ENCODE results near the gene LYG1. TPM values are rescaled to one million over a fixed set of nuclear protein-coding genes. Genes with fewer than 3 reads are reported as not detected.
"Not testable (repeated sequence)": the region's sequence is repeated elsewhere in the genome, so short reads cannot be mapped to it uniquely, and the experiment has no call there.

The LYG1 gene
- 1 to 10 TPM; 2.8 to 3.8 (median 3.5) TPM for total RNA-seq

- H3K9me3 ChIP-seq, H3K27me3 ChIP-seq, DNase-seq, H3K4me3 ChIP-seq, H3K27ac ChIP-seq, H3K4me1 ChIP-seq, H3K36me3 ChIP-seq: not testable (repeated sequence)
These were observed at the start of gene LYG1 for GRCh38 chr2:99301097-99301496. Gene LYG1 (minus strand): TSS chr2:99301197. CDS start chr2:99295670, 5,527 bp downstream.

GRCh38 chr2:99350194-99350593 lies 49.2 kb upstream of the LYG1 start:
- TF ChIP-seq CTCF (IDR thresholded peaks at IDR 0.05) (no peak), POLR2A (IDR thresholded peaks at IDR 0.05) (no peak)

GRCh38 chr2:99348173-99348572 lies 47.2 kb upstream of the LYG1 start:
- no peak for DNase-seq
- Histone ChIP-seq H3K4me1 (peaks cover 0 to 4% (median 0%) of the 10 kb centered on the region in 4 donors), H3K9me3 (no peaks in the 10 kb centered on the region), H3K4me3 (no peak overlapping the region), H3K27me3 (no peaks in the 10 kb centered on the region), H3K27ac (no peak overlapping the region), H3K36me3 (no peaks in the 10 kb centered on the region)
- no peak for TF ChIP-seq POLR2A (IDR thresholded peaks at IDR 0.05)
- TF ChIP-seq CTCF (IDR thresholded peaks at IDR 0.05), result no peak

More at GRCh38 chr2:99350194-99350593, 49.2 kb upstream of the LYG1 start:
- no peak for DNase-seq
- no peaks in the 10 kb centered on the region for H3K27me3 ChIP-seq
- H3K36me3 ChIP-seq, result no peaks in the 10 kb centered on the region
- no peak overlapping the region for H3K27ac ChIP-seq
- no peak overlapping the region for H3K4me3 ChIP-seq
- H3K4me1 ChIP-seq, result peaks cover 0 to 4% (median 0%) of the 10 kb centered on the region in 4 donors
- no peaks in the 10 kb centered on the region for H3K9me3 ChIP-seq

GRCh38 chr2:99346218-99346617 lies 45.2 kb upstream of the LYG1 start:
- no peak for DNase-seq
- H3K4me3 ChIP-seq, result no peak overlapping the region
- TF ChIP-seq POLR2A (IDR thresholded peaks at IDR 0.05), result no peak
- TF ChIP-seq CTCF (IDR thresholded peaks at IDR 0.05), result no peak
- peaks cover 0 to 4% (median 0%) of the 10 kb centered on the region in 4 donors for H3K4me1 ChIP-seq
- H3K27ac ChIP-seq, result no peak overlapping the region
- H3K36me3 ChIP-seq, result no peaks in the 10 kb centered on the region
- H3K27me3 ChIP-seq, result no peaks in the 10 kb centered on the region
- no peaks in the 10 kb centered on the region for H3K9me3 ChIP-seq

GRCh38 chr2:99345446-99345845 lies 44.4 kb upstream of the LYG1 start:
- H3K27me3 ChIP-seq, H3K36me3 ChIP-seq, H3K4me3 ChIP-seq, H3K27ac ChIP-seq, H3K4me1 ChIP-seq, DNase-seq, H3K9me3 ChIP-seq: not testable (repeated sequence)

- no peak for DNase-seq
- Histone ChIP-seq H3K4me1 (peaks cover 0 to 18% (median 2%) of the 10 kb centered on the region in 4 donors), H3K27ac (no peak overlapping the region)
These were observed 41.5 kb upstream of the LYG1 start for GRCh38 chr2:99342536-99342935.

More at GRCh38 chr2:99342536-99342935, 41.5 kb upstream of the LYG1 start:
- Histone ChIP-seq H3K36me3 (no peaks in the 10 kb centered on the region), H3K27me3 (no peaks in the 10 kb centered on the region), H3K9me3 (no peaks in the 10 kb centered on the region), H3K4me3 (no peak overlapping the region)
- no peak for TF ChIP-seq POLR2A (IDR thresholded peaks at IDR 0.05)
- no peak for TF ChIP-seq CTCF (IDR thresholded peaks at IDR 0.05)

Data from Peyer's patch (tissue), 4 donors.